ENCODE measurements around the gene CDH10. TPM values are rescaled to one million over a fixed set of nuclear protein-coding genes. Genes with fewer than 3 reads are reported as not detected.

CDH10 gene
- total and polyA plus RNA-seq, 2 experiments from 2014 or later = not detected

GRCh38 chr5:24668050-24668449 is 23.3 kb upstream of the CDH10 start (continued):
- no peak for TF ChIP-seq REST (IDR thresholded peaks at IDR 0.05; ENCODE audit: unreplicated experiment)
- TF ChIP-seq JUNB (IDR thresholded peaks at IDR 0.05; ENCODE audit: unreplicated experiment) = no peak
- TF ChIP-seq EZH2phosphoT487 (IDR thresholded peaks at IDR 0.05; ENCODE audit: unreplicated experiment) = no peak
- TF ChIP-seq ZNF114 (CRISPR knock-in tag; IDR thresholded peaks at IDR 0.05) = no peak
- no peak for TF ChIP-seq NANOG (IDR thresholded peaks at IDR 0.05; ENCODE audit: borderline replicate concordance)
- TF ChIP-seq POLR2AphosphoS5 (IDR thresholded peaks at IDR 0.05; ENCODE audit: low read depth) = no peak
- no peak for TF ChIP-seq ETS1 (IDR thresholded peaks at IDR 0.05)

DNA sequence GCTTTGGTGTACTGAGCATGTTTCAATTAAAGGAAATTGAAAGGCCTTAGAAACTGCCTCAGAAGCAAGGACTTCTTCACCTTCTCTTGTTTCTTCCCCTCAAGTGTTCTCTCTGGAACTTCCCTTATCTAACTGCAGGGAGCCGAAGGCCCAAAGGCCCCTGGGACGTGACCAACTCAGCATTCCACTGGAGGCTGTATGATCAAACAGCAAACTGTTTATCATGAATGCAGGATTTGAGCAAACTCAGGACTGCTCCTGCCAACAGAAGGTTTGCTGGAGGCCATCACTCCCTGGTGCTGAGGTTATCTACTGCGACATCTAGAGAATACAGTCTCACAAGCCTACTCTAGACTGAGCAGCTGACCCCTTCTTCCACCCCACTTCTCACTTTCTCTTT is 4.8 kb upstream of the CDH10 start:
- Histone ChIP-seq H3K4me2 (no peak overlapping the region), H3K4me3 (no peak overlapping the region), H3K79me2 (replicated peaks; ENCODE audit: insufficient read depth) (no peaks in the 10 kb centered on the region), H3F3A (replicated peaks; ENCODE audit: low read depth) (no peaks in the 10 kb centered on the region), H3K4me1 (ENCODE audit: insufficient read depth) (peaks cover 1% of the 10 kb centered on the region), H4K20me1 (replicated peaks; ENCODE audit: insufficient read depth) (no peaks in the 10 kb centered on the region), H3K27ac (ENCODE audit: low read depth) (no peak overlapping the region), H2AFZ (no peak overlapping the region), H3K9me2 (ENCODE audit: insufficient read depth) (no peaks in the 10 kb centered on the region), H3K27me3 (ENCODE audit: insufficient read depth) (no peaks in the 10 kb centered on the region), H3K36me3 (ENCODE audit: insufficient read depth) (no peaks in the 10 kb centered on the region)
- TF ChIP-seq REST (IDR thresholded peaks at IDR 0.05; ENCODE audit: unreplicated experiment) (no peak), EZH2phosphoT487 (IDR thresholded peaks at IDR 0.05; ENCODE audit: unreplicated experiment) (no peak)
- Mint-ChIP-seq H3K27ac (no peak overlapping the region), H3K27me3 (ENCODE audit: insufficient read depth, low read depth, poor library complexity) (peaks cover 2% of the 10 kb centered on the region), H3K9me3 (peaks cover 7% of the 10 kb centered on the region; the same call in 2 of the 3 replicates), H3K36me3 (ENCODE audit: low read depth) (peaks cover 6% of the 10 kb centered on the region; the same call in 1 of the 3 replicates), H3K4me3 (no peak overlapping the region), H3K4me1 (peaks cover 23% of the 10 kb centered on the region)
- no peak for DNase-seq (ENCODE audit: low spot score)
- no peak for ATAC-seq
